Keratinocyte (primary cell): Measurements from ENCODE around the gene NOP14. TPM values are rescaled to one million over a fixed set of nuclear protein-coding genes. Genes with fewer than 3 reads are reported as not detected.

Experiments
- DNase-seq: peaks from one replicate; pipeline ENCODE4 v3.0.0-alpha.2; 2011; ENCODE audit warnings: low read depth, missing footprints, low spot score
- FAIRE-seq: peaks from 2 replicates; lab custom pipeline; 2011; peaks lifted over from hg19 to GRCh38; lab: Jason Lieb, UNC
- H2AFZ ChIP-seq: 2 replicates; pipeline ENCODE4 v1.6.0; 2012; ENCODE audit warnings: low read length, control low read depth, inconsistent platforms; ENCODE audit not compliant: control insufficient read depth
- H3K27ac ChIP-seq: 2 replicates; pipeline ENCODE4 v1.5.1; 2011; ENCODE audit warnings: low read length; ENCODE audit not compliant: control insufficient read depth, insufficient read depth
- H3K27me3 ChIP-seq: 3 replicates; pipeline ENCODE4 v1.6.0; 2011; ENCODE audit warnings: low read length; ENCODE audit not compliant: control insufficient read depth, insufficient read depth; ENCODE audit errors: extremely low read depth
- H3K36me3 ChIP-seq, 2 experiments: 2 replicates in 1 of 2; 3 replicates in 1 of 2; pipeline ENCODE4 v1.5.1; 2011; ENCODE audit warnings: low read length in 2 of 2, mild to moderate bottlenecking in 1 of 2; ENCODE audit not compliant: control insufficient read depth in 2 of 2, insufficient read depth in 2 of 2; ENCODE audit errors: extremely low read depth in 1 of 2
- H3K4me1 ChIP-seq: 3 replicates; pipeline ENCODE4 v1.5.1; 2011; ENCODE audit warnings: low read length; ENCODE audit not compliant: control insufficient read depth, insufficient read depth; ENCODE audit errors: extremely low read depth
- H3K4me2 ChIP-seq: 3 replicates; pipeline ENCODE4 v1.6.0; 2011; ENCODE audit warnings: low read depth, low read length; ENCODE audit not compliant: control insufficient read depth, insufficient read depth; ENCODE audit errors: extremely low read depth
- H3K4me3 ChIP-seq, 3 experiments: fragments of 200-600 bp in 1 of 3; sonication (generic) in 1 of 3; 2 replicates in 2 of 3; 3 replicates in 1 of 3; pipeline ENCODE4 v1.5.1; 2011 to 2016; ENCODE audit warnings: low read length in 3 of 3, mild to moderate bottlenecking in 3 of 3, control low read depth in 2 of 3, inconsistent platforms in 1 of 3, low read depth in 1 of 3, mixed read lengths in 1 of 3, mixed run types in 1 of 3, moderate library complexity in 1 of 3; ENCODE audit not compliant: control insufficient read depth in 2 of 3, insufficient read depth in 2 of 3; ENCODE audit errors: extremely low read depth in 1 of 3
- H3K79me2 ChIP-seq: 2 replicates; pipeline ENCODE4 v1.6.0; 2012; ENCODE audit warnings: low read length; ENCODE audit not compliant: control insufficient read depth, insufficient read depth
- H3K9ac ChIP-seq: 3 replicates; pipeline ENCODE4 v1.6.0; 2011; ENCODE audit warnings: low read length; ENCODE audit not compliant: control insufficient read depth, insufficient read depth; ENCODE audit errors: extremely low read depth
- H3K9me1 ChIP-seq: 3 replicates; pipeline ENCODE4 v1.6.0; 2011; ENCODE audit warnings: low read length; ENCODE audit not compliant: control insufficient read depth, insufficient read depth; ENCODE audit errors: extremely low read depth
- H3K9me3 ChIP-seq: 2 replicates; pipeline ENCODE4 v1.5.1; 2012; ENCODE audit warnings: low read depth, low read length; ENCODE audit not compliant: control insufficient read depth
- H4K20me1 ChIP-seq: 3 replicates; pipeline ENCODE4 v1.6.0; 2011; ENCODE audit warnings: low read length; ENCODE audit not compliant: control insufficient read depth, insufficient read depth; ENCODE audit errors: extremely low read depth
- CTCF ChIP-seq, 3 experiments: IDR thresholded peaks in 1 of 3; conservative IDR thresholded peaks in 1 of 3; optimal IDR thresholded peaks in 1 of 3; 2 replicates in 2 of 3; 3 replicates in 1 of 3; pipeline versions ENCODE3 to v1.5.1; 2011; ENCODE audit warnings: low read length in 3 of 3, mild to moderate bottlenecking in 3 of 3, moderate library complexity in 2 of 3, control low read depth in 1 of 3, inconsistent platforms in 1 of 3; ENCODE audit not compliant: insufficient read depth in 2 of 3; ENCODE audit errors: extremely low read depth in 1 of 3
- EZH2 ChIP-seq: IDR thresholded peaks from one replicate; pipeline ENCODE4 v1.6.1; 2012; ENCODE audit warnings: inconsistent platforms, mild to moderate bottlenecking, low read length, moderate library complexity
- dilution Hi-C: fragments of 300-500 bp; cut with MboI; formaldehyde crosslinking; loops from one replicate; pipeline ENCODE4 v1.7.0; 2020; ENCODE audit warnings: low sequenced_read_pairs; ENCODE audit not compliant: extremely low pct_ligation_motif_present
- polyA minus RNA-seq, 3 experiments: library from RNA; depleted of rRNA, polyadenylated mRNA; stranded (reverse); fragments of >200 nt; gene quantifications; 1 replicate in 1 of 3; 2 replicates in 1 of 3; 3 replicates in 1 of 3; pipeline ENCODE4 v1.2.3, GENCODE V29; 2011
- polyA plus RNA-seq, 5 experiments: library from polyadenylated mRNA; depleted of rRNA in 3 of 5; stranded (reverse) in 3 of 5; stranded (forward) in 1 of 5; unstranded in 1 of 5; fragments of >200 nt; gene quantifications; 1 replicate in 1 of 5; 2 replicates in 3 of 5; 3 replicates in 1 of 5; pipeline versions ENCODE4 v1.2.1 to v1.2.3, GENCODE V29; 2011 to 2012; ENCODE audit warnings: missing spikeins in 2 of 5, low read depth in 1 of 5, low replicate concordance in 1 of 5

The NOP14 gene
- 9.6 to 24.7 TPM (median 21.8 TPM) in 3 replicates for polyA plus RNA-seq
- 56.8 TPM for polyA plus RNA-seq (2011; ENCODE audit: low read depth)
- polyA plus RNA-seq (2011; cell fraction: cytosol; rRNA removed): 20.2 and 22.1 TPM in 2 replicates
- polyA plus RNA-seq (2011; cell fraction: nucleus; rRNA removed): 24.9 and 28.4 TPM in 2 replicates
- 36.4 and 41.2 TPM in 2 replicates for polyA plus RNA-seq (2012; ENCODE audit: low replicate concordance)
- polyA minus RNA-seq: 8.3 to 22.6 TPM (median 22.1 TPM) in 3 replicates
- 15.3 TPM for polyA minus RNA-seq (2011; cell fraction: cytosol; rRNA and poly(A)+ RNA removed)
- polyA minus RNA-seq (2011; cell fraction: nucleus; rRNA and poly(A)+ RNA removed): 12.2 and 17.5 TPM in 2 replicates

DNA sequence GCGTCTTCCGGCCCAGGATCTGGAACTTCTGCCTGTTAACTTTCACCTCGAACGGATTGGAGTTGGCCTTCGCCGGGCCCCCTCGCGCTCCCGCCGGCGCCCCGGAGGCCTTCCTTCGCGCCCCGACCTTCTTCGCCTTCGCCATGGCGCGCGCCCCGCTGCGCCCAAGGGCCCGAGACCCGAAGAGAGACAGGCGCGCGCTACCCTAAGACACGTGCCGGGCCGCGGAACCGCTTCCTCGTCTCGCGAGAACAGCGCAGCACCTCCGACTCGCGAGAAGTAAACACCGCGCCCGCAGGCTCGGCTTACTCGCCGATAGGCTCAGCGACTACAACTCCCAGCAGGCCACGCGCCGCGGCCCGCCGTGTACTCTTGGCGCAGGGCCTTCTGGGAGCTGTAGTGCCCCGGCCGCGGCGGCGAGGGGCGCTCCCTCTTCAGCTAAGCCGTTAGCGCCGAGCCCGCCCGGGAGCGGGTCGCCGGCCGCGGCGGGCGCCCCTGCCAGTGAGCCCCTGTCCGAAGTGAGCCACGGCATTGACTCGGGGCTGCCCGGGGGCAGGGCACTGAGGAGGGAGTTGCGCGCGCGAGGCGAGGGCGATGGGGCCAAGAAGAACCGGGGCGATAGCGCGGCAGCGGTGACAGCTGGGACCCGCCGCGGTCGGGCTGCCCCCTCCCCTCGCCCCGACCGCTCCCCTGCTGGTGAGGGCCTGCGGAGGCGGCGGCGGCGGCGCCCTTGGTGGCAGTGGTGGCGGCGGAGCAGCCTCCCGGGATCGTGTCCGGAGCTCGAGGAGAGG is at the start of gene NOP14, which contains the start of gene GRK4:
NOP14 (minus strand) TSS at position 232 of the 791 bp plus-strand sequence; CDS start at position 145, 87 bp downstream.
GRK4 (plus strand) TSS at position 397 of the 791 bp plus-strand sequence. CDS start 500 bp downstream, outside the sequence.
- dilution Hi-C loops: no loop called here
- Histone ChIP-seq H3K27ac (peak within 1 kb of the TSS; percentile 94), H2AFZ (peak within 1 kb of the TSS; percentile 83), H3K79me2 (peaks cover 45% of the 10 kb centered on the region), H3K4me3 (peak within 1 kb of the TSS; percentile 82 to 96 (median 95)), H3K9ac (peak within 1 kb of the TSS; percentile 99), H4K20me1 (peaks cover 14% of the 10 kb centered on the region), H3K36me3 (peaks cover under 1 to 16% of the 10 kb centered on the region in 2 experiments), H3K27me3 (no peaks in the 10 kb centered on the region), H3K4me2 (peak within 1 kb of the TSS; percentile 88), H3K9me1 (no peaks in the 10 kb centered on the region), H3K9me3 (no peaks in the 10 kb centered on the region), H3K4me1 (peaks cover 14% of the 10 kb centered on the region)
- TF ChIP-seq CTCF (optimal IDR thresholded peaks at IDR 0.05 in 1 of 3, IDR thresholded peaks at IDR 0.05 in 1 of 3, conservative IDR thresholded peaks at IDR 0.05 in 1 of 3; ENCODE audit: extremely low read depth in 1 of 3, insufficient read depth in 2 of 3, low read length in 3 of 3) (peak in 2 of 3 experiments; percentile 35 to 53), EZH2 (no peak)
- FAIRE-seq (no peak), DNase-seq (peak; percentile 92)

DNA sequence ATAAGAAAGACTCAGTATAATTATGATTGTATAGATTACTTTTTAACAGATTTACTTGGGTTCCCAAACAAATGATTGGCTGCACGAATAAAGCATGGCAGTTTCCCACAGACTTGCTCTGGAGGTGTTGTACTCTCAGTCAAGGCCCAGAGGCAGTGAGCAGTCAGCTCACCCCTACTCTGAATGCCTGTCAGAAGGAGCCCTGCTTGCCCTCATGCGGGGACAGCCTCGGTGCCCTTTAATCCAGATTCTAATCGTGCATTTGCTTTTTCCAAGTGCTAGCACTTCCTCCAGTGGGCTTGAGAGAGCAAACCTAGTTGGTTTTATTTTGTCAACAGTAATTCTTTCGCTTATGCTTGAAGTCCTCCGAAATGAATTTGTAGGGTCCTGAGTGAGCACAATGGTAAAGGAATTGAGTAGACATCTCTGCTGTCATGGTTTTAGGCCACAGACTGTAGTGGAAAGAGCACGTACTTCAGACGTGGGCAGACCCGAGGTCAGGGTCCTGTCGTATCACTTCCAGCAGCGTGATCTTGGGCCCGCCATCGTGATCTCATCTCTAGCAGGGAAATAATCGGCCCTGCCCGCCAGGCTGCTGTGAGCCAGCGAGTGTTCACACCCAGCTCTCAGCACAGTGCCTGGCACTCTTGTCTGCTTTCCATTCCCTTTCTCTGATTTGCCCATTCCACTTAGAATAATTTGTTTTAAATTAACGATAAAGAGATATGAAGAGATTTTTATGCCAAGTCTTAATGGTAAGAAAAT is 48.4 kb upstream of the NOP14 start:
- FAIRE-seq: no peak
- Histone ChIP-seq H2AFZ (no peak overlapping the region), H3K4me3 (no peak overlapping the region), H3K27ac (peak overlapping the region; percentile 99), H3K27me3 (no peaks in the 10 kb centered on the region), H3K9me3 (no peaks in the 10 kb centered on the region), H3K79me2 (no peaks in the 10 kb centered on the region), H3K36me3 (no peaks in the 10 kb centered on the region), H4K20me1 (no peaks in the 10 kb centered on the region), H3K4me2 (no peak overlapping the region), H3K4me1 (peaks cover 18% of the 10 kb centered on the region), H3K9me1 (no peaks in the 10 kb centered on the region), H3K9ac (peak overlapping the region; percentile 34)
- dilution Hi-C loops: no loop called here
- TF ChIP-seq EZH2: no peak
- no peak for TF ChIP-seq CTCF (optimal IDR thresholded peaks at IDR 0.05 in 1 of 3, IDR thresholded peaks at IDR 0.05 in 1 of 3, conservative IDR thresholded peaks at IDR 0.05 in 1 of 3; ENCODE audit: extremely low read depth in 1 of 3, insufficient read depth in 2 of 3, low read length in 3 of 3)
- DNase-seq: no peak
